ENCODE measurements around the gene EXOC3L4.

Gene EXOC3L4

DNA sequence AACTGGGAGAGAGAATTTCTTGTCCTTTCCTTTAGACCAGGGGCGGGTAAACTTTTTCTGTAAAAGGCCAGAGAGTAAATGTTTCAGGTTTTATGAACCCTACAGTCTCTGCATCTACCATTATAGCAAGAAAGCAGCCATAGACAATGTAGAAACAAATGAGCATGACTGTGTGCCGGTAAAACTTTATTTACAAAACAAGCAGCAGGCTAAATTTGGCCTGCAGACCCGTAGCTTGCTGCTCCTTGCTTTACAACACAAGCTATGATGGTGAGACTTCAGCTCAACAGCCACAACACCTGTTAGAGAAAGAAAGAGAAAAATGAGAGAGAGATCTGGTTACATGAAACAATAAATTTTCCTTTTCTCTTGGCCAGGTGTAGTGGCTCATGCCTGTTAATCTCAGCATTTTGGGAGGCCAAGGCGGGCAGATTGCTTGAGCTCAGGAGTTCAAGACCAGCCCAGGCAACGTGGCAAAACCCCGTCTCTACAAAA, 33.0 kb upstream of the EXOC3L4 start:
- TF ChIP-seq TSHZ2 (CRISPR knock-in tag; IDR thresholded peaks at IDR 0.05), result no peak
- no peak for TF ChIP-seq TOX (CRISPR knock-in tag; IDR thresholded peaks at IDR 0.05; ENCODE audit: borderline replicate concordance)
- TF ChIP-seq CSDC2 (CRISPR knock-in tag; IDR thresholded peaks at IDR 0.05), result no peak
- no peak for TF ChIP-seq ZNF565 (CRISPR knock-in tag; conservative IDR thresholded peaks at IDR 0.05; ENCODE audit: low read depth)
- TF ChIP-seq ZFP3 (CRISPR knock-in tag; IDR thresholded peaks at IDR 0.05), result no peak
- no peak for TF ChIP-seq ZNF8 (CRISPR knock-in tag; IDR thresholded peaks at IDR 0.05)
- no peak for TF ChIP-seq BACH2 (CRISPR knock-in tag; IDR thresholded peaks at IDR 0.05; ENCODE audit: borderline replicate concordance)
- TF ChIP-seq RARB (CRISPR knock-in tag; IDR thresholded peaks at IDR 0.05), result no peak
- no peak for TF ChIP-seq TCF4 (CRISPR knock-in tag; IDR thresholded peaks at IDR 0.05; ENCODE audit: borderline replicate concordance)
- no peak for TF ChIP-seq ESRRG (CRISPR knock-in tag; IDR thresholded peaks at IDR 0.05)
- no peak for ATAC-seq

DNA sequence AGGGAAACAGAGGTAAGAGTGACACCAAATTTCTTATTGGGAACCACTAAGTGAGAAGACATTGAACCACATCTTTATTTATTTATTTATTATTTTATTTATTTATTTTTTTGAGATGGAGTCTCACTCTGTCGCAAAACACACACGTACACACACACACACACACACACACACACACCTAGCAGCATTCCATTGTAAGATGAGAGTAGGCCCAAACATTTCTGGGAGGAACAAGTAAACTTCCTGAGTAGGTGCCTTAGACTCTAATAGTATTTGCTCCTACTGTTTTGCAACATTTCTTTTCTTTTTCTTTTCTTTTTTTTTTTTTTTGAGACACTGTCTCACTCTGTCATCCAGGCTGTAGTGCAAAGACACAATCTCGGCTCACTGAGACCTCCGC, 30.1 kb upstream of the EXOC3L4 start:
- ATAC-seq, result no peak
- TF ChIP-seq CSDC2 (CRISPR knock-in tag; IDR thresholded peaks at IDR 0.05) (no peak), RARB (CRISPR knock-in tag; IDR thresholded peaks at IDR 0.05) (no peak), TCF4 (CRISPR knock-in tag; IDR thresholded peaks at IDR 0.05; ENCODE audit: borderline replicate concordance) (no peak), TOX (CRISPR knock-in tag; IDR thresholded peaks at IDR 0.05; ENCODE audit: borderline replicate concordance) (no peak)
- TF ChIP-seq, protein P1, sequence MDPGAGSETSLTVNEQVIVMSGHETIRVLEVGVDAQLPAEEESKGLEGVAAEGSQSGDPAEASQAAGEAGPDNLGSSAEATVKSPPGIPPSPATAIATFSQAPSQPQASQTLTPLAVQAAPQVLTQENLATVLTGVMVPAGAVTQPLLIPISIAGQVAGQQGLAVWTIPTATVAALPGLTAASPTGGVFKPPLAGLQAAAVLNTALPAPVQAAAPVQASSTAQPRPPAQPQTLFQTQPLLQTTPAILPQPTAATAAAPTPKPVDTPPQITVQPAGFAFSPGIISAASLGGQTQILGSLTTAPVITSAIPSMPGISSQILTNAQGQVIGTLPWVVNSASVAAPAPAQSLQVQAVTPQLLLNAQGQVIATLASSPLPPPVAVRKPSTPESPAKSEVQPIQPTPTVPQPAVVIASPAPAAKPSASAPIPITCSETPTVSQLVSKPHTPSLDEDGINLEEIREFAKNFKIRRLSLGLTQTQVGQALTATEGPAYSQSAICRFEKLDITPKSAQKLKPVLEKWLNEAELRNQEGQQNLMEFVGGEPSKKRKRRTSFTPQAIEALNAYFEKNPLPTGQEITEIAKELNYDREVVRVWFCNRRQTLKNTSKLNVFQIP (CRISPR knock-in tag; IDR thresholded peaks at IDR 0.05; ENCODE audit: borderline replicate concordance, low read depth), result no peak

DNA sequence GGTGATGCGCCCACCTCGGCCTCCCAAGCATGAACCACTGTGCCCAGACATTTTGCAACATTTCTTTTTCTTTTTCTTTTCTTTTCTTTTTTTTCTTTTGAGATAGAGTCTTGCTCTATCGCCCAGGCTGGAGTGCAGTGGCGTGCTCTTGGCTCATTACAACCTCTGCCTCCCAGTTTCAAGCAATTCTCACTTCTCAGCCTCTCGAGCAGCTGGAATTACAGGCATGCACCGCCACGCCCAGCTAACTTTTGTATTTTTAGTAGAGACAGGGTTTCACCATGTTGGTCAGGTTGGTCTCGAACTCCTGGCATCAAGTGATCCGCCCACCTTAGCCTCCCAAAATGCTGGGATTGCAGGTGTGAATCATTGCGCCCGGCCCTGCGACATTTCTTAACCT, 29.5 kb upstream of the EXOC3L4 start:
- TF ChIP-seq, protein P1 (CRISPR knock-in tag; IDR thresholded peaks at IDR 0.05; ENCODE audit: borderline replicate concordance, low read depth), result no peak
- no peak for TF ChIP-seq OSR1 (CRISPR knock-in tag; IDR thresholded peaks at IDR 0.05)
- TF ChIP-seq CREB5 (CRISPR knock-in tag; IDR thresholded peaks at IDR 0.05; ENCODE audit: low read depth), result no peak
- no peak for TF ChIP-seq ZFP3 (CRISPR knock-in tag; IDR thresholded peaks at IDR 0.05)
- TF ChIP-seq ZNF70 (CRISPR knock-in tag; IDR thresholded peaks at IDR 0.05), result no peak
- no peak for TF ChIP-seq RARB (CRISPR knock-in tag; IDR thresholded peaks at IDR 0.05)
- TF ChIP-seq ISL1 (CRISPR knock-in tag; IDR thresholded peaks at IDR 0.05), result no peak
- TF ChIP-seq ZC3H10 (CRISPR knock-in tag; IDR thresholded peaks at IDR 0.05), result no peak
- no peak for TF ChIP-seq BACH2 (CRISPR knock-in tag; IDR thresholded peaks at IDR 0.05; ENCODE audit: borderline replicate concordance)
- TF ChIP-seq CSDC2 (CRISPR knock-in tag; IDR thresholded peaks at IDR 0.05), result no peak
- TF ChIP-seq TSHZ2 (CRISPR knock-in tag; IDR thresholded peaks at IDR 0.05), result no peak
- no peak for TF ChIP-seq ESRRG (CRISPR knock-in tag; IDR thresholded peaks at IDR 0.05)
- TF ChIP-seq CSRNP3 (CRISPR knock-in tag; IDR thresholded peaks at IDR 0.05), result no peak
- no peak for TF ChIP-seq ARNTL (CRISPR knock-in tag; IDR thresholded peaks at IDR 0.05; ENCODE audit: borderline replicate concordance, low read depth)
- TF ChIP-seq SNAI2 (CRISPR knock-in tag; IDR thresholded peaks at IDR 0.05), result no peak
- no peak for ATAC-seq
